ENCODE results near the gene HERC2. TPM values are rescaled to one million over a fixed set of nuclear protein-coding genes. Genes with fewer than 3 reads are reported as not detected.

Gene HERC2
- total and polyA plus RNA-seq, 9 of the 15 experiments (the other 6 are each of a cell fraction or from before 2014, with no cell fraction given) = 10.6 to 84.0 (median 42.6) TPM

GRCh38 chr15:28099555-28100140, 222.3 kb downstream of the HERC2 start (continued):
- TF ChIP-seq, protein P1, sequence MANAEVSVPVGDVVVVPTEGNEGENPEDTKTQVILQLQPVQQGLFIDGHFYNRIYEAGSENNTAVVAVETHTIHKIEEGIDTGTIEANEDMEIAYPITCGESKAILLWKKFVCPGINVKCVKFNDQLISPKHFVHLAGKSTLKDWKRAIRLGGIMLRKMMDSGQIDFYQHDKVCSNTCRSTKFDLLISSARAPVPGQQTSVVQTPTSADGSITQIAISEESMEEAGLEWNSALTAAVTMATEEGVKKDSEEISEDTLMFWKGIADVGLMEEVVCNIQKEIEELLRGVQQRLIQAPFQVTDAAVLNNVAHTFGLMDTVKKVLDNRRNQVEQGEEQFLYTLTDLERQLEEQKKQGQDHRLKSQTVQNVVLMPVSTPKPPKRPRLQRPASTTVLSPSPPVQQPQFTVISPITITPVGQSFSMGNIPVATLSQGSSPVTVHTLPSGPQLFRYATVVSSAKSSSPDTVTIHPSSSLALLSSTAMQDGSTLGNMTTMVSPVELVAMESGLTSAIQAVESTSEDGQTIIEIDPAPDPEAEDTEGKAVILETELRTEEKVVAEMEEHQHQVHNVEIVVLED (CRISPR knock-in tag; IDR thresholded peaks at IDR 0.05) = no peak
- no peak for TF ChIP-seq TAF7 (tag; IDR thresholded peaks at IDR 0.05)
- TF ChIP-seq ZKSCAN8 (CRISPR knock-in tag; IDR thresholded peaks at IDR 0.05) = no peak
- TF ChIP-seq DPF2 (IDR thresholded peaks at IDR 0.05) = peak; percentile 25; the same call in 1 of the 2 replicates
- TF ChIP-seq TAL1 (IDR thresholded peaks at IDR 0.05) = no peak

DNA sequence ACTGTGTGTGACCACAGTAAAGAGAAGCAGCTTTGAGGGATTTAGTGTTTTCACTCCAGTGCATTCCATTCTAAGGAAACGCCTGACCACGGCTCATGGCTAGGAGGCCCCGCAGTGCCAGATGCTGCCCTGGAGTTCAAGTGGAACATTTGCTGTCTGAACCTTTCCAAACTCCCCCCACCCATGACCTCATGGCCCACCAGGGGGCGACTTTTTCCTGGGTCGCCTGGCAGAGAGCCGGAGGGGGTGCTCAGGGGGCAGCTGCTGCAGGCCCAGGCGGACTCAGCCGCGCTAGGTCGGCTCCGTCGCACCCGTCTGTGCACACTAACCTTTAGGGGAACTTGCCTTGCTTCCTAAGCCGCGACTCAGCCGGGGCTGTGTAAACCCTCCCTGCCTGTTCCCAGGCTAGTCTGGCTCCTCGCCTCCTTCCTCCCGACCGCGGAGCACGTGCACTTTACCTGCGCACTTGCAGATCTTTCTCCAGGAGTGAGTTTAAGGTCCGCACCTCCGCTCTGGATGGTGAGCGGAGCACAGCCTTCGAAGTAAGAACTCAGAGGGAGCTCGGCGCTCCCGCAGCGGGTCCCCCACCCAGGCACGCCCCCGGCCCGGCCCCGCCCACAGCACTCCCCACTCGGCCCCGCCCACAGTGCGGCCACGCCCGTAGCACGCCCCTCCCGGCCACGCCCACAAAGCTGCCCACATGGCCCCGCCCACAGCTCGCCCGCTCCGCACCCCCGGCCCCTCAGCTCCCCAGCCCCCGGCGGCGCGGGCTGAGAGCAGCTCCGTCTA, 223.0 kb downstream of the HERC2 start, which contains the start of gene OCA2:
Gene OCA2 (minus strand): TSS at position 550 of the 789 bp plus-strand sequence. CDS start 17,441 bp downstream, outside the sequence.
- H3K27me3 ChIP-seq (ENCODE audit: control insufficient read depth in 2 of 2, insufficient read depth in 2 of 2, low read length in 2 of 2) = peaks cover 0 to 14% of the 10 kb centered on the region in 2 experiments; a peak in 3 of 5 replicates
- no peaks in the 10 kb centered on the region for H3K79me2 ChIP-seq (ENCODE audit: control insufficient read depth, insufficient read depth, low read length)
- peak within 1 kb of the TSS; percentile 97 for H2AFZ ChIP-seq (ENCODE audit: low read depth, low read length)
- peak within 1 kb of the TSS; percentile 10; the same call in 2 of the 3 replicates for H3K27ac ChIP-seq (ENCODE audit: extremely low read depth, low read depth, low read length)
- DNase-seq (ENCODE audit: extremely low read depth in 1 of 4, low spot score in 3 of 4) = peak; percentile 85 to 98 (median 96)
- peak; percentile 54 for FAIRE-seq
- no peaks in the 10 kb centered on the region for H4K20me1 ChIP-seq (replicated peaks; ENCODE audit: control insufficient read depth, insufficient read depth, low read length)
- ChIA-PET CTCF (ENCODE audit: low intra/inter-chr PET ratio) (no interaction called here), POLR2A (interaction anchor here (0.7 to 1.2 kb wide), 2 partner anchors 13 to 162 kb away, joined by 3 read pairs; no protein-coding TSS in a partner anchor)
- H3K4me2 ChIP-seq (ENCODE audit: insufficient read depth, low read length) = peak within 1 kb of the TSS; percentile 90
- peak within 1 kb of the TSS; percentile 56 to 92 for H3K9ac ChIP-seq (ENCODE audit: insufficient read depth in 1 of 2, low read depth in 2 of 2, low read length in 2 of 2)
- intact Hi-C loops (cut with micrococcal nuclease) (no loop called here), in situ Hi-C loops (cut with MboI) (no loop called here)
- no TSS peak for BruUV-seq (replicated peaks)
- 2% methylated on average over 34 of the region's 52 CpGs for WGBS (ENCODE audit: insufficient coverage, low coverage, missing lambda C conversion rate)
- no peaks in the 10 kb centered on the region for H3K36me3 ChIP-seq (ENCODE audit: control insufficient read depth, insufficient read depth, low read length)
- peaks cover 18 to 57% of the 10 kb centered on the region in 2 experiments; a peak in 4 of 5 replicates for H3K4me1 ChIP-seq (replicated peaks in 1 of 2; ENCODE audit: control insufficient read depth in 2 of 2, insufficient read depth in 2 of 2, low read length in 2 of 2)
- H3K9me3 ChIP-seq (replicated peaks; ENCODE audit: control insufficient read depth, insufficient read depth, low read depth, low read length) = no peaks in the 10 kb centered on the region
- no peaks in the 10 kb centered on the region for H3K9me1 ChIP-seq (ENCODE audit: control insufficient read depth, insufficient read depth, low read length)
- peak; percentile 83 for ATAC-seq
- H3K4me3 ChIP-seq = peak within 1 kb of the TSS; percentile 52
- TF ChIP-seq NCOA4 (IDR thresholded peaks at IDR 0.05; ENCODE audit: partially characterized antibody) (no peak), HEY1 (CRISPR knock-in tag; IDR thresholded peaks at IDR 0.05; ENCODE audit: borderline replicate concordance) (no peak), ZKSCAN3 (CRISPR knock-in tag; IDR thresholded peaks at IDR 0.05) (no peak), GATA2 (CRISPR knock-in tag; IDR thresholded peaks at IDR 0.05) (no peak), PHB2 (IDR thresholded peaks at IDR 0.05; ENCODE audit: low read depth) (no peak), CUX1 (CRISPR knock-in tag; IDR thresholded peaks at IDR 0.05) (no peak), CREB1 (IDR thresholded peaks at IDR 0.05) (no peak), CREB1 (CRISPR knock-in tag; IDR thresholded peaks at IDR 0.05) (peak; percentile 43; the same call in 1 of the 2 replicates), FUS (optimal IDR thresholded peaks at IDR 0.05; ENCODE audit: low read depth, low read length) (no peak), ZNF764 (CRISPR knock-in tag; IDR thresholded peaks at IDR 0.05; ENCODE audit: low read depth) (no peak)
